DOHH2 (cell line): ENCODE data around the gene RASGEF1B.

Experiments used
- EZH2phosphoT487 ChIP-seq: fragments of 200-600 bp; sonication (generic); IDR thresholded peaks from 2 replicates; pipeline ENCODE4 v1.6.1; 2017; ENCODE audit warnings: borderline replicate concordance, mild to moderate bottlenecking, antibody characterized with exemption, low read length, moderate library complexity, mixed read lengths
- TF ChIP-seq, protein P1 (sequence below): fragments of 200-600 bp; sonication (generic); IDR thresholded peaks from one replicate; pipeline ENCODE4 v1.5.1; 2014; ENCODE audit warnings: antibody characterized with exemption, mild to moderate bottlenecking, low read depth, low read length; ENCODE audit not compliant: poor library complexity, severe bottlenecking

DNA sequence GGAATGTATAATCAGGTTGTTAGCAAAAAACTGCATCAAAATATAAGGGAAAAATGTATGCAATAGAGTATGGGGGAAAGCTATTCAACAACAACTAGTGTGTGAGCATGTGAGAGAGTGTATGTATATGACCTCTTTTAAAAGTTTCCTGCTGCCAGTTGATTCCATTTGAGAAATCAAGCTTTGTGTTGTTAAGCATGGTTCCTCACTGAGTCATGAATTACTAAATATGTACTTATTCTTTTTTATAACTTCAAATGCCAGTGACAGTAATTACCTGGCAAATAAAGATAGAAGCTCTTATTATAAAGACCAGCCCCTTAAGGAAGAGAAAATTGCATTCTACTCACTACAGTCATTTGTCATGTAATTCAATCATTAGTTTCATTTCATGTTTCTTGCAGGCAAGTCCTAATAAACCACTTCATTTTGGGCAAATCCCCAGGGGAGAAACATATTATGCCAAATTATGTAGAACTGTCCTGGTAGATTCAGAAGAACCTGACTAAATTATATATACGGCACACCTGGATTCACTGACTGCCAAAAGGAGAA lies 19.2 kb downstream of the RASGEF1B start:
- TF ChIP-seq, protein P1, sequence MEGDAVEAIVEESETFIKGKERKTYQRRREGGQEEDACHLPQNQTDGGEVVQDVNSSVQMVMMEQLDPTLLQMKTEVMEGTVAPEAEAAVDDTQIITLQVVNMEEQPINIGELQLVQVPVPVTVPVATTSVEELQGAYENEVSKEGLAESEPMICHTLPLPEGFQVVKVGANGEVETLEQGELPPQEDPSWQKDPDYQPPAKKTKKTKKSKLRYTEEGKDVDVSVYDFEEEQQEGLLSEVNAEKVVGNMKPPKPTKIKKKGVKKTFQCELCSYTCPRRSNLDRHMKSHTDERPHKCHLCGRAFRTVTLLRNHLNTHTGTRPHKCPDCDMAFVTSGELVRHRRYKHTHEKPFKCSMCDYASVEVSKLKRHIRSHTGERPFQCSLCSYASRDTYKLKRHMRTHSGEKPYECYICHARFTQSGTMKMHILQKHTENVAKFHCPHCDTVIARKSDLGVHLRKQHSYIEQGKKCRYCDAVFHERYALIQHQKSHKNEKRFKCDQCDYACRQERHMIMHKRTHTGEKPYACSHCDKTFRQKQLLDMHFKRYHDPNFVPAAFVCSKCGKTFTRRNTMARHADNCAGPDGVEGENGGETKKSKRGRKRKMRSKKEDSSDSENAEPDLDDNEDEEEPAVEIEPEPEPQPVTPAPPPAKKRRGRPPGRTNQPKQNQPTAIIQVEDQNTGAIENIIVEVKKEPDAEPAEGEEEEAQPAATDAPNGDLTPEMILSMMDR = no peak
- no peak for TF ChIP-seq EZH2phosphoT487
